KBM-7 (cell line): Measurements from ENCODE around the gene EXTL1.

Experiments
- DNase-seq: peaks from one replicate; pipeline ENCODE4 v3.0.0-alpha.2; 2015
- in situ Hi-C: fragments of 300-500 bp; cut with MboI; formaldehyde crosslinking; loops from 2 replicates; pipeline ENCODE4 v1.14.3; 2020; ENCODE audit warnings: low sequenced_read_pairs, low pct_unique_long_range_greater_than_20kb, mixed read lengths

Gene EXTL1

GRCh38 chr1:26019641-26020315, 1.8 kb upstream of the EXTL1 start:
- peak; percentile 50 for DNase-seq

GRCh38 chr1:26020330-26020768, 1.2 kb upstream of the EXTL1 start:
- DNase-seq = no peak
- in situ Hi-C loops = no loop called here

More at GRCh38 chr1:26019641-26020315, 1.8 kb upstream of the EXTL1 start:
- in situ Hi-C loops = no loop called here

- in situ Hi-C loops = no loop called here
- DNase-seq = no peak
Observed at GRCh38 chr1:26020941-26021646, 481 bp upstream of the EXTL1 start.

DNA sequence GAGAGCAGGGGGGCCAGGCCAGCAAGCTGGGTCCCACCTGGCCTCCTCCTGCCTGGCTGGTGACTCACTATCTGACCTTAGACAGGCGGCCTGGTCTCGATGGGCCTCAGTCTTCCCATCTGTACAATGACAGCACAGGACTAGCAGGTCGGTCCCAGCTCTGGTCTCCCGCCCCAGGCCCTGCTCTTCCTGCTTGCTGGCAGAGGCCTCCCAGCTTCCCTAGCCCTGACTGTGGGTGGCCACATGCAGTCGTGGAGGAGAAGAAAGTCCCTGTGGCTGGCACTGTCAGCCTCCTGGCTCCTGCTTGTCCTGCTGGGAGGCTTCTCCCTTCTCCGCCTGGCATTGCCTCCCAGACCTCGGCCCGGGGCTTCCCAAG, 817 bp downstream of the EXTL1 start:
- DNase-seq = no peak
- in situ Hi-C loops = no loop called here

DNA sequence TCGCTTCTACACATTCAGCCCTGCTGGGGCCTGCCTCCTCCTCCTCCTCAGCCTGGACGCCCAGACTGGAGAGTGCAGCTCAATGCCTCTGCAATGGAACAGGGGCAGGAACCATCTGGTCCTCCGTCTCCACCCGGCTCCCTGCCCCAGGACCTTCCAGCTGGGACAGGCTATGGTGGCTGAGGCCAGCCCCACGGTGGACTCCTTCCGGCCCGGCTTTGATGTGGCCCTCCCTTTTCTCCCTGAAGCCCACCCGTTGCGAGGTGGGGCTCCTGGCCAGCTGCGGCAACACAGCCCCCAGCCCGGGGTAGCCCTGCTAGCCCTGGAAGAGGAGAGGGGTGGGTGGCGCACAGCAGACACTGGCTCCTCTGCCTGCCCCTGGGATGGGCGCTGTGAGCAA, 1.4 kb downstream of the EXTL1 start:
- DNase-seq = no peak
- in situ Hi-C loops = no loop called here

DNA sequence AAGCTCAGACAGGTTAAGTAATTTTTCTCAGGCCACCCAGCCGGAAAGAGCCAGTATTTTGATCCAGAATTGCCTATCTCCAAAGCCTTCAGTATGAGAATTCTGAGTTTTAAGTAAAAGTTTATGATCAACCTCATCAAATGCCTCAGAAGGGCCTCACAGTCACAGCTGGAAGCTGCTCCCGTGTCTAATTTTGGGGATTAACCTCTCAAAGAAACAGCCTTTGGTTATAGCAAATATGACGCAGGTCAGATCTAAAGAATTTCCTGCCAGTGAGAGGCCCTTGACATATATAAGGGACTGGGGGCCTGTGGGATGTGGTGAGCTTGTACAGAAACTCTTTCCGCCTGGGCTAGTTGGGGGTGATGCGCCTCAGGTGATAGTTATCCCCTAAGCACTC, 2.3 kb downstream of the EXTL1 start:
- in situ Hi-C loops = no loop called here
- no peak for DNase-seq

DNA sequence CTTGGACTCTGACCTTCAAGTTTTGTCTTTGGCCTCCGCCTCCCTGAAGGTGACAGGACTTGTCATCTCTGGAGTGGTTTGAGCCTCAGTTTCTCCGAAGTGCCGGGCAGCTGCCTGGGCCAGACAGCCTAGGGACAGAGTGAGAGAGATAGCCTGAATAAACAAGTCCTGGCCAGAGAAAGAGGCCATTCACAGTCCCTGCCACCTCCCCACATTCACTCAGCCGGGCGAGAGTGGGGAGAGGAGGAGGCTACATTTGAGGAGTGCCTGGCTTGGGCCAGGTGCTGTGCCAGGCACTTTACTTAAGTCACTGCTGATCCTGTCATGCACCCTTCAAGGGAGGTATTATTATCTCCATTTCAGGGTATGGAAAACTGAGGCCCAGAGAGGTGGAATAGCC, 3.5 kb downstream of the EXTL1 start:
- in situ Hi-C loops = no loop called here

DNA sequence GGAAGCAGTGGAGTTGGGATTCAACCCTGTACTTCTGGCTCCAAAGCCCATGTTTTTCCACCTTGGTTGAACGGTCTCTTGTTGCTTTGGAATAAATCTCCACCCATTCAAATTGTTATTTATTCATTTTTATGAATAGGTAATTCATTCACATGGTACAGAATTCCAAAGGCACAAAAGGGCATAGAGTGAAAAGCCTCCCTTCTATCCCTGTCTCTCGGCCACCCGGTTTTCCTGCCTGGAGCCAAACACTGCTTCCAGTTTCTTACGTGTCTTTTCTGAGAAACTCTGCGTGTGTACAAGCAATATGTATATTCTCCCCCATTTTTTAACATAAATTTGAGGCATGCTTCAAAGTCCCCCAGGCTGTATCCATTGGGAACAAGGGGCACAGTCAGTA, 3.9 kb downstream of the EXTL1 start:
- in situ Hi-C loops = no loop called here
- DNase-seq = no peak

More for the DNA sequence above, 3.5 kb downstream of the EXTL1 start:
- DNase-seq = no peak

DNA sequence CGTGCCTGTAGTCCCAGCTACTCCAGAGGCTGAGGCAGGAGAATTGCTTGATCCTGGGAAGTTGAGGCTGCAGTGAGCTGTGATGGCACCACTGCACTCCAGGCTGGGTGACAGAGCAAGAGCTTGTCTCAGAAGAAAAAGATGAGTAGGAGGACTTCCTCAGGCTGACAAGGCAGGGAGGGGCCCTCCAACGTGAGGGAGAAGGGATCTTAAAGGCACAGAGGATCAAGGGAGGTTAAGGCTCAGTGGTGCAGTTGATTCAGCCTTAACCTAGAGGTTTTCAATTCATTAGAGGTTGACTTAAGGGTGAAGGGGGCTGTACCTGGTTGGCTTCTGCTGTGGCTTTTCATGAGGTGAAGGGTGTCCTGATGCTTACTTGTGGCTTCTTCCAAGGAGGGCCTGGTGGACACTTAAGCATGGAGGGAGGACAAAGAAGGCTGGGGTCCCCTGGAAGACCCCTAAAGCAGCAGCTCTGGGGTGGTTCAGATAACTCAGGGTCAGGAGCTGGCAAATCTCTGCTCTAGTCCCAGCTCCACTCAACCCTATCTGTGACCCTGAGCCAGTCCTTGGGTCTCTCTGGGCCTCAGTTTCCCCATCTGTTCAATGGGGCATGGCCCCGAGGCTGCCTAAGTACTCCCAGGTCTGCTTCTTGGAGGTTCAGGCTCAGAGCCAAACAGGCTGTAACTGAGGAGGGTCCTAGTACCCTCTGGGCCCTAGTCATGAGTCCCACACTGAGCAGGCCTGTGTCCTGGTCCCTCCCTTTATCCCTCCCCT, 6.3 kb downstream of the EXTL1 start:
- in situ Hi-C loops = no loop called here
- DNase-seq = peak; percentile 61

GRCh38 chr1:26028490-26028980, 7.0 kb downstream of the EXTL1 start:
- DNase-seq = no peak
- in situ Hi-C loops = no loop called here

- in situ Hi-C loops = no loop called here
Observed at GRCh38 chr1:26029054-26029863, 7.7 kb downstream of the EXTL1 start.

DNA sequence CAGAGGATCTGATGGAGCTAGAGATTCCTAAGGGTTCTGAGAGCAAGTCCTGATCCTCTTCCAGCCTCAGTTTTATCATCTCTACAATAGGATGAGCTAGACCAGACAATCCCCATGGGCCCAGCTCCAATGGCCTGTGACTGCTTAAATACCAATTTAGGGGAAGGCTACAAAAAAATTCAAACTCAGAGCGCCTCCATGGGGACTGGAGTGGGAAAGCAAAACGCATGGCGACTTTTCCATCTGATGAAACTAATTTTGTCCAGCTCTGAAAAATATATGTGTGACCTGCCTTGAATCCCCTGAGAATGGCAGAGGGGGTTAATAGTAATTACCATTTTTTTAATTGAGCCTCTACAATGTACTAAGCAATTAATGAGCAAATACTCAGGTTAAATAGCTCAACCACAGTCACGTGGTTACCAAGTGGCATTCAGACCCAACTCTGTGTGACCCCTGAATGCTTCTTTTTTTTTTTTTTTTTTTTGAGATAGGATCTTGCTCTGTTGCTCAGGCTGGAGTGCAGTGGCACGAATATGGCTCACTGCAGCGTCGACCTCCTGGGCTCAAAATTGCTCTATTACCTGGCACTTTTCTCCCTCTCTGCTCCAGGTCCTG, 8.4 kb downstream of the EXTL1 start:
- peak; percentile 65 for DNase-seq
- in situ Hi-C loops = no loop called here

More at GRCh38 chr1:26029054-26029863, 7.7 kb downstream of the EXTL1 start:
- no peak for DNase-seq

DNA sequence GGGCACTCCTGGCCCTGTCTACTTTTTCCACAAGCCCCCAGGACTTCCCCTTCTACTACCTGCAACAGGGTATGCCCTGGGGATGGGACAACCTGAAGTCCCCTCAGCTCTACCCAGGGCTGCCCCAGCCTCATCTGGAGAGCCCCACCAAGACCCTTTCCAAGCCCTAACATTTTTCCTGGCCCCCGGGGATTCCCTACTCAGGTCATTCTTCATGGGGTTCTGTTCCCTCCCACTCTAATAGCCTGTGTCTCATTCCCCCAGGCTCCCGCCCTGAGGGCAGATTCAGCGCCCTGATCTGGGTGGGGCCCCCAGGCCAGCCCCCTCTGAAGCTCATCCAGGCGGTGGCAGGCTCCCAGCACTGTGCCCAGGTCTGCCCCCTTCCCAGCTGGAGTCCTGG, 9.6 kb downstream of the EXTL1 start:
- in situ Hi-C loops = no loop called here
- no peak for DNase-seq

DNA sequence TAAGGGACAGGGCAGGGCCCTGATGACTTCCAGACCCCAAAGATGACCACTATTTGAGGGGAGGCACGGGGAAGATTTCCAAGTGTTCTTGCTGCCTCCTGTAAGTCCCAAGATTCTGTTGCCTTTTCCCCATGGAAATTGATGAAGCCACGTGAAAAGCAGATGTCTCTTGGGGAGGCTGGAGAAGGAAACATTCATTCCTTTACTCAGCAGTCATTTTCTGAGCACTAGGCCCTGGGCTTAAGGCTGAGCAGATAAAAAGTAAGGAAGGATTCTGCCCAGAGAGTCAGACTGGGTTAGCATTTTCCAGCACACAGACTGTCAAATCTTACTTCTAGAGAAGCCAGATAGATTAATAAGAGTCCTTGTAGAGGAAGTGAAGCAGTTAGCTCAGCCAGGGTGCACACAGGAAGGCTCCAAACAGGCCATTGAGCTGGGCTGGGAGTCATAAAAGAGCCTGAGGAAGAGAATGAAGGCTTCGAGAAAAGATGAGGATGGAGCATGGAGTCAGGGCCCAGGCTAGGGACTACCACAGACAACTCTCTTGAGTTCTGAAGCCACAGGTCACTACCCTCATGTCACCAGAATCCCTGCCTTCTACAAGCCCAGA, 10.1 kb downstream of the EXTL1 start:
- in situ Hi-C loops = no loop called here
- DNase-seq = no peak

- in situ Hi-C loops = no loop called here
- DNase-seq = no peak
Observed at GRCh38 chr1:26032656-26033357, 11.2 kb downstream of the EXTL1 start.

- no peak for DNase-seq
- in situ Hi-C loops = no loop called here
Observed at GRCh38 chr1:26034504-26035202, 13.1 kb downstream of the EXTL1 start.
